Liver (tissue), 9 donors: ENCODE results near the gene AFAP1. TPM values are rescaled to one million over a fixed set of nuclear protein-coding genes. Genes with fewer than 3 reads are reported as not detected.

ENCODE experiments used
- DNase-seq: peaks from one replicate; pipeline ENCODE4 v3.0.0-alpha.2; 2017; ENCODE audit warnings: low spot score
- H3K27ac ChIP-seq, 2 donors: one replicate each; pipeline ENCODE4 v1.7.0; 2013; ENCODE audit warnings: inconsistent platforms in 2 of 2, low read length in 2 of 2, control low read depth in 1 of 2, low read depth in 1 of 2, mild to moderate bottlenecking in 1 of 2
- H3K27me3 ChIP-seq, 4 donors: one replicate each; pipeline versions ENCODE4 v1.6.1 to v1.7.0; 2013; ENCODE audit warnings: low read length in 3 of 4, inconsistent platforms in 1 of 4, mild to moderate bottlenecking in 1 of 4, moderate library complexity in 1 of 4; ENCODE audit not compliant: control insufficient read depth in 4 of 4, insufficient read depth in 4 of 4
- H3K36me3 ChIP-seq, 4 donors: one replicate each; pipeline versions ENCODE4 v1.6.1 to v1.7.0; 2013; ENCODE audit warnings: low read length in 3 of 4, mild to moderate bottlenecking in 3 of 4, low read depth in 1 of 4, moderate library complexity in 1 of 4; ENCODE audit not compliant: control insufficient read depth in 4 of 4, insufficient read depth in 3 of 4
- H3K4me1 ChIP-seq, 4 donors: one replicate each; pipeline versions ENCODE4 v1.6.1 to v1.7.0; 2013; ENCODE audit warnings: low read length in 3 of 4, mild to moderate bottlenecking in 3 of 4, moderate library complexity in 1 of 4; ENCODE audit not compliant: control insufficient read depth in 4 of 4, insufficient read depth in 4 of 4
- H3K4me3 ChIP-seq, 3 donors: one replicate each; pipeline versions ENCODE4 v1.6.1 to v1.7.0; 2013; ENCODE audit warnings: low read length in 3 of 3, control low read depth in 1 of 3, low read depth in 1 of 3, mild to moderate bottlenecking in 1 of 3
- H3K9ac ChIP-seq, 2 donors: one replicate each; pipeline ENCODE4 v1.7.0; 2013; ENCODE audit warnings: low read length in 2 of 2, mild to moderate bottlenecking in 2 of 2, moderate library complexity in 2 of 2, control low read depth in 1 of 2, low read depth in 1 of 2
- H3K9me3 ChIP-seq, 4 donors: one replicate each; pipeline versions ENCODE4 v1.6.1 to v1.7.0; 2013; ENCODE audit warnings: low read length in 3 of 4; ENCODE audit not compliant: control insufficient read depth in 4 of 4
- EGR1 ChIP-seq, 2 donors: IDR thresholded peaks; 2 replicates each; pipeline ENCODE4 v1.6.1; 2016 to 2018; ENCODE audit warnings: antibody characterized with exemption in 2 of 2, low read depth in 2 of 2
- FOXA1 ChIP-seq: IDR thresholded peaks from 2 replicates; pipeline ENCODE4 v1.6.1; 2016; ENCODE audit warnings: antibody characterized with exemption
- FOXA2 ChIP-seq: IDR thresholded peaks from 2 replicates; pipeline ENCODE4 v1.6.1; 2016; ENCODE audit warnings: antibody characterized with exemption
- GABPA ChIP-seq, 2 donors: IDR thresholded peaks in 1 of 2; conservative IDR thresholded peaks in 1 of 2; 2 replicates each; pipeline ENCODE4 v1.6.1; 2016; ENCODE audit warnings: antibody characterized with exemption in 2 of 2, mild to moderate bottlenecking in 1 of 2, moderate library complexity in 1 of 2
- HNF4A ChIP-seq, 2 donors: conservative IDR thresholded peaks; 2 replicates each; pipeline ENCODE4 v1.6.1; 2016; ENCODE audit warnings: antibody characterized with exemption in 2 of 2, mild to moderate bottlenecking in 2 of 2
- HNF4G ChIP-seq: IDR thresholded peaks from 2 replicates; pipeline ENCODE4 v1.6.1; 2016; ENCODE audit warnings: antibody characterized with exemption
- JUND ChIP-seq, 2 donors: IDR thresholded peaks; 2 replicates each; pipeline ENCODE4 v1.6.1; 2016; ENCODE audit warnings: antibody characterized with exemption in 2 of 2
- NR2F2 ChIP-seq: IDR thresholded peaks from 2 replicates; pipeline ENCODE4 v1.6.1; 2016; ENCODE audit warnings: antibody characterized with exemption
- RAD21 ChIP-seq, 2 donors: IDR thresholded peaks; 2 replicates each; pipeline ENCODE4 v1.6.1; 2016; ENCODE audit warnings: antibody characterized with exemption in 2 of 2, mild to moderate bottlenecking in 2 of 2
- REST ChIP-seq: IDR thresholded peaks from 2 replicates; pipeline ENCODE4 v1.6.1; 2016; ENCODE audit warnings: antibody characterized with exemption, mild to moderate bottlenecking
- RXRA ChIP-seq, 2 donors: IDR thresholded peaks; 2 replicates each; pipeline ENCODE4 v1.6.1; 2017 to 2018; ENCODE audit warnings: antibody characterized with exemption in 2 of 2, mild to moderate bottlenecking in 1 of 2
- SP1 ChIP-seq: IDR thresholded peaks from 2 replicates; pipeline ENCODE4 v1.6.1; 2018; ENCODE audit warnings: antibody characterized with exemption, mild to moderate bottlenecking
- TAF1 ChIP-seq: conservative IDR thresholded peaks from 2 replicates; pipeline ENCODE4 v1.6.1; 2016; ENCODE audit warnings: antibody characterized with exemption, mild to moderate bottlenecking
- WGBS: extraction: QIAGEN DNeasy Blood & Tissue Kit; methylation state at CpG from one replicate; pipeline ENCODE4 v1.1.7; 2013; 5-methylcytosine and 5-hydroxymethylcytosine counted together
- polyA plus RNA-seq, 2 donors: library from polyadenylated mRNA; stranded (reverse) in 1 of 2; unstranded in 1 of 2; fragments of 200-250 nt in 1 of 2; fragments of >200 nt in 1 of 2; fragmentation: Nextera tagmentation in 1 of 2; extraction: Ambion mirVana in 1 of 2; gene quantifications; one replicate each; pipeline versions ENCODE4 v1.2.1 to v1.2.3, GENCODE V29; 2013 to 2015
- total RNA-seq, 2 donors: library from RNA; depleted of rRNA; stranded (reverse); fragments of >200 nt; gene quantifications; one replicate each; pipeline ENCODE4 v1.2.3, GENCODE V29; 2014
- TF ChIP-seq, protein P1 (sequence below): IDR thresholded peaks from 2 replicates; pipeline ENCODE4 v1.6.1; 2016; ENCODE audit warnings: antibody characterized with exemption
- donor health status: healthy.
- donor health status: healthy.
- donor health status: healthy.
- donor health status: healthy.
- donor health status: healthy.

AFAP1 gene
- total and polyA plus RNA-seq, 4 donors = 0.40 to 3.2 (median 1.6) TPM

DNA sequence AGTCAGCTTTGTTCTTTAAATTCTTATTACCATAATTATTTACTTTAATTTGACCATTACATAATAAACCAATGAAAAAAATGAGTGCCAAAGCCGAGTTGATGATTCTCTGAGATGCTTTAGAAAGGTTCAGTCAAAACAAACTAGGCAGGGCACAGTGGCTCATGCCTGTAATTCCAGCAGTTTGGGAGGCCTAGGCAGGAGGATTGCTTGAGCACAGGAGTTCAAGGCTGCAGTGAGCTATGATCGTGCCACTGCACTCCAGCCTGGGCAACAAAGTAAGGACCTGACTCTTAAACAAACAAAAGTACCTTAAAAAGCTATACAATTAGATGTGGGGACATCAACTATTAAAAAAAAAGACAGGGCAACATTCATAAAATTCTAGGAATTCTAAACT is 75.0 kb downstream of the AFAP1 start (continued):
- TF ChIP-seq REST (no peak), FOXA2 (no peak), EGR1 (IDR thresholded peaks at IDR 0.05; ENCODE audit: low read depth in 2 of 2) (no peak), JUND (IDR thresholded peaks at IDR 0.05) (no peak), NR2F2 (no peak)
- TF ChIP-seq, protein P1, sequence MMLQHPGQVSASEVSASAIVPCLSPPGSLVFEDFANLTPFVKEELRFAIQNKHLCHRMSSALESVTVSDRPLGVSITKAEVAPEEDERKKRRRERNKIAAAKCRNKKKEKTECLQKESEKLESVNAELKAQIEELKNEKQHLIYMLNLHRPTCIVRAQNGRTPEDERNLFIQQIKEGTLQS = no peak

- H3K9me3 ChIP-seq = no peaks in the 10 kb centered on the region
- no peak overlapping the region for H3K4me3 ChIP-seq
- WGBS = 96% methylated on average over 4 of the region's 4 CpGs
- no peaks in the 10 kb centered on the region for H3K36me3 ChIP-seq
- no peaks in the 10 kb centered on the region for H3K4me1 ChIP-seq
- H3K27me3 ChIP-seq = no peaks in the 10 kb centered on the region
- H3K9ac ChIP-seq = no peak overlapping the region
- TF ChIP-seq GABPA (IDR thresholded peaks at IDR 0.05 in 1 of 2, conservative IDR thresholded peaks at IDR 0.05 in 1 of 2) = no peak
- TF ChIP-seq TAF1 = no peak
- TF ChIP-seq HNF4A (conservative IDR thresholded peaks at IDR 0.05) = no peak
- TF ChIP-seq HNF4G = no peak
- no peak for TF ChIP-seq JUND (IDR thresholded peaks at IDR 0.05)
- no peak for TF ChIP-seq NR2F2
- no peak for TF ChIP-seq RXRA (IDR thresholded peaks at IDR 0.05)
- no peak for TF ChIP-seq SP1
- TF ChIP-seq FOXA2 = no peak
- no peak for TF ChIP-seq RAD21 (IDR thresholded peaks at IDR 0.05)
- no peak for TF ChIP-seq FOXA1
- H3K27ac ChIP-seq = no peak overlapping the region
- no peak for DNase-seq
Measured at GRCh38 chr4:7863911-7864681, 75.6 kb downstream of the AFAP1 start.

DNA sequence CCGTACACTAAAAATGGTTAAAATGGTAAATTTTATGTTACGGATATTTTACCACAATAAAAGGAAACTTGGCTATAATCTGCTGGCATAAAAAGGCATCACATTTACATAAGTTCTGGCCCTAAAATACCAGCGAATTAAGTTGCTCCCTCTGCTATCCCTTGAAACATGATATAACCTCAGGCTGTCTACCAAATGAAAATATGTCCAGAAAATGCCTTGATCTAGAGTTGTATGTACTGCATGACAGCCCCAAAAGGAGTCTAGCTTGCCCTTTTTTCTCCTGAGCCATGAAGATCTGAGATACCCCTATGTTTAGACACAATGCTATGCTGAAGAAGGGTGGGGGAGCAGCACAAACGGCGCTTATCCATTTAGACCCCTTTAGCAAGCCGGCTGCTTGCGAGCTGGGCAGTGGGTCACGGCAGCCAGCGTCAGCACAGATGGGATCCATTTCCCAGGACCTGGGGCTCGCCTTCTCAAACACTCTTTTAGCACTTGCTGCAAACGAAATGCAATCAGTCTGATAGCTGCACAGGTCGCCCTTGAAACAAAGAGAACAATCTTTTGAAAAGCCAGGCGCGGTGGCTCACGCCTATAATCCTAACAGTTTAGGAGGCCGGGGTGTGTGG is 77.0 kb downstream of the AFAP1 start:
- WGBS = 82% methylated on average over 16 of the region's 16 CpGs
- Histone ChIP-seq H3K4me3 (no peak overlapping the region), H3K9ac (no peak overlapping the region), H3K36me3 (no peaks in the 10 kb centered on the region), H3K4me1 (no peaks in the 10 kb centered on the region), H3K27ac (no peak overlapping the region), H3K9me3 (no peaks in the 10 kb centered on the region), H3K27me3 (no peaks in the 10 kb centered on the region)
- TF ChIP-seq FOXA2 (no peak), GABPA (IDR thresholded peaks at IDR 0.05 in 1 of 2, conservative IDR thresholded peaks at IDR 0.05 in 1 of 2) (no peak), NR2F2 (no peak), EGR1 (IDR thresholded peaks at IDR 0.05; ENCODE audit: low read depth in 2 of 2) (no peak)
- DNase-seq = no peak
